ENCODE data around the gene MTF2. TPM values are rescaled to one million over a fixed set of nuclear protein-coding genes. Genes with fewer than 3 reads are reported as not detected.
"Not testable (repeated sequence)": the region's sequence is repeated elsewhere in the genome, so short reads cannot be mapped to it uniquely, and the experiment has no call there.

Gene MTF2
- total and polyA plus RNA-seq, 4 donors: 3.2 to 17.8 (median 12.6) TPM

- H3K9ac ChIP-seq (ENCODE audit: low read depth in 1 of 2, low read length in 2 of 2): no peak overlapping the region
- no peak overlapping the region for H3K27ac ChIP-seq (ENCODE audit: low read depth in 1 of 2, low read length in 2 of 2)
- H3K27me3 ChIP-seq (ENCODE audit: control insufficient read depth in 4 of 4, insufficient read depth in 4 of 4, low read length in 3 of 4): no peaks in the 10 kb centered on the region
- H3K4me3 ChIP-seq (ENCODE audit: low read depth in 1 of 3, low read length in 3 of 3): no peak overlapping the region
- H3K4me1 ChIP-seq (ENCODE audit: control insufficient read depth in 4 of 4, insufficient read depth in 4 of 4, low read length in 3 of 4): peaks cover 9 to 25% (median 15%) of the 10 kb centered on the region in 4 donors
- 41% methylated on average over 1 of the region's 1 CpG for WGBS
- H3K36me3 ChIP-seq (ENCODE audit: control insufficient read depth in 4 of 4, insufficient read depth in 3 of 4, low read depth in 1 of 4, low read length in 3 of 4): peaks cover 0 to 6% (median 2%) of the 10 kb centered on the region in 4 donors
- TF ChIP-seq ZBTB33 (IDR thresholded peaks at IDR 0.05) (no peak), HNF4A (conservative IDR thresholded peaks at IDR 0.05) (no peak), JUND (IDR thresholded peaks at IDR 0.05) (no peak), TAF1 (conservative IDR thresholded peaks at IDR 0.05) (no peak), SP1 (IDR thresholded peaks at IDR 0.05) (no peak), RXRA (IDR thresholded peaks at IDR 0.05) (no peak), REST (IDR thresholded peaks at IDR 0.05) (no peak), ATF3 (IDR thresholded peaks at IDR 0.05) (no peak), FOXA2 (IDR thresholded peaks at IDR 0.05) (no peak)
- DNase-seq (ENCODE audit: low spot score): no peak
- no peaks in the 10 kb centered on the region for H3K9me3 ChIP-seq (ENCODE audit: control insufficient read depth in 4 of 4, low read length in 3 of 4)
Measured at GRCh38 chr1:93172778-93173177, 93.7 kb downstream of the MTF2 start.

GRCh38 chr1:93174638-93175037 lies 95.6 kb downstream of the MTF2 start:
- not testable (repeated sequence) for H3K27me3 ChIP-seq (ENCODE audit: control insufficient read depth in 4 of 4, insufficient read depth in 4 of 4, low read length in 3 of 4); H3K9ac ChIP-seq (ENCODE audit: low read depth in 1 of 2, low read length in 2 of 2); DNase-seq (ENCODE audit: low spot score); H3K36me3 ChIP-seq (ENCODE audit: control insufficient read depth in 4 of 4, insufficient read depth in 3 of 4, low read depth in 1 of 4, low read length in 3 of 4); H3K4me3 ChIP-seq (ENCODE audit: low read depth in 1 of 3, low read length in 3 of 3); H3K9me3 ChIP-seq (ENCODE audit: control insufficient read depth in 4 of 4, low read length in 3 of 4); H3K27ac ChIP-seq (ENCODE audit: low read depth in 1 of 2, low read length in 2 of 2)
- 98% methylated on average over 3 of the region's 3 CpGs for WGBS
- H3K4me1 ChIP-seq (ENCODE audit: control insufficient read depth in 4 of 4, insufficient read depth in 4 of 4, low read length in 3 of 4): peaks cover 9 to 31% (median 20%) of the 10 kb centered on the region in 4 donors

- H3K9ac ChIP-seq (ENCODE audit: low read depth in 1 of 2, low read length in 2 of 2): peak overlapping the region; percentile 99
- peaks cover 2 to 23% (median 16%) of the 10 kb centered on the region in 4 donors for H3K4me1 ChIP-seq (ENCODE audit: control insufficient read depth in 4 of 4, insufficient read depth in 4 of 4, low read length in 3 of 4)
- DNase-seq (ENCODE audit: low spot score): no peak
Measured at GRCh38 chr1:93177991-93178390, 98.9 kb downstream of the MTF2 start.

More at GRCh38 chr1:93177991-93178390, 98.9 kb downstream of the MTF2 start:
- no peaks in the 10 kb centered on the region for H3K27me3 ChIP-seq (ENCODE audit: control insufficient read depth in 4 of 4, insufficient read depth in 4 of 4, low read length in 3 of 4)
- peak overlapping the region; percentile 99 to 100 for H3K27ac ChIP-seq (ENCODE audit: low read depth in 1 of 2, low read length in 2 of 2)
- no peaks in the 10 kb centered on the region for H3K9me3 ChIP-seq (ENCODE audit: control insufficient read depth in 4 of 4, low read length in 3 of 4)
- peak overlapping the region; percentile 67 to 94 (median 94) for H3K4me3 ChIP-seq (ENCODE audit: low read depth in 1 of 3, low read length in 3 of 3)
- 23% methylated on average over 4 of the region's 4 CpGs for WGBS
- no peak for TF ChIP-seq HNF4G (IDR thresholded peaks at IDR 0.05)
- no peak for TF ChIP-seq REST (IDR thresholded peaks at IDR 0.05)
- no peak for TF ChIP-seq RAD21 (IDR thresholded peaks at IDR 0.05)
- no peak for TF ChIP-seq JUND (IDR thresholded peaks at IDR 0.05)
- no peak for TF ChIP-seq TAF1 (conservative IDR thresholded peaks at IDR 0.05)
- no peak for TF ChIP-seq GABPA (IDR thresholded peaks at IDR 0.05 in 1 of 2, conservative IDR thresholded peaks at IDR 0.05 in 1 of 2)
- H3K36me3 ChIP-seq (ENCODE audit: control insufficient read depth in 4 of 4, insufficient read depth in 3 of 4, low read depth in 1 of 4, low read length in 3 of 4): peaks cover 0 to 6% (median 2%) of the 10 kb centered on the region in 4 donors

Measured in liver (tissue), 9 donors.